HL-60/S4 (cell line): Measurements from ENCODE around the gene NQO2.
"Not testable (repeated sequence)": the region's sequence is repeated elsewhere in the genome, so short reads cannot be mapped to it uniquely, and the experiment has no call there.

Experiments used
- in situ Hi-C: fragments of 300-500 bp; cut with MboI; formaldehyde crosslinking; loops from 2 replicates; pipeline ENCODE4 v1.14.3; 2022; ENCODE audit warnings: low sequenced_read_pairs

The NQO2 gene

GRCh38 chr6:3009930-3010329 lies 10.2 kb downstream of the NQO2 start:
- in situ Hi-C loops, result loop anchor here (5.0 kb wide), 1 partner anchor 37 kb away; no protein-coding TSS in a partner anchor

DNA sequence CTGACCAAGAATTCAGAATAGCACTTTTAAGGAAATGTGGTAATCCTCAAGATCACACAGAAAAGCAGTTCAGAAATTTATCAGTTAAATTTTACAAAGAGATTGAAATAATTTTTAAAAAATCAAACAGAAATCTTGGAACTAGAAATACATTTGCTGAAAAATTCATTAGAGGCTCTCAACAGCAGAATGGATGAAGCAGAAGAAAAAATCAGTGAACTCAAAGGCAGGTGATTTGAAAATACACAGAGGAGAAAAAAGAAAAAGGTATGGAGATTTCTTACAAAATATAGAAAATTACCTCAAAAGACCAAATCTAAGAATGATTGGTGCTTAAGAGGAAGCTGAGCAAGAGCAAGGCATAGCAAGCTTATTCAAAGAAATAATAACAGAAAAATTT lies 11.5 kb downstream of the NQO2 start:
- in situ Hi-C loops, result loop anchor here (5.0 kb wide), 1 partner anchor 36 kb away; no protein-coding TSS in a partner anchor

GRCh38 chr6:3011592-3011991 lies 11.9 kb downstream of the NQO2 start:
- in situ Hi-C loops, result loop anchor here (5.0 kb wide), 1 partner anchor 36 kb away; no protein-coding TSS in a partner anchor

DNA sequence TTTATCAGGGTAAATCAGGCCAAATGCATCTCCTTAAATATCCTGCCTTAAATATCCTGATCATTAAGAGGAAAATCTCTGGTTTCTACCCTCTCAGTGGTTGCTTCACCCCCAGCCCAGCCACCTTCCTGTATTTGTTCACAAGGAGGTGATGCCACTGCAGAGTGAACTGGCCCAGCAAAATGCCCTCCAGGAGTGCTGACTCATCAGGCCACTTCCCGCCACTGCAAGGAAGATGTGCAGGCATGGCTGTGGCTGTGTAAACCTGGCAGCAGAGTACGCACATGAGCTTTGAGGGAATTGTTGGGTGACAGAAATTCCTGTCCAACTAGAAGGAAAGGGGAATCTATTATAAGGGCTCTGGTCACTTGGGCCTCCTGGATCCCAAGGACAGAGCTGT lies 13.8 kb downstream of the NQO2 start:
- in situ Hi-C loops, result loop anchor here (5.0 kb wide), 1 partner anchor 34 kb away; no protein-coding TSS in a partner anchor

DNA sequence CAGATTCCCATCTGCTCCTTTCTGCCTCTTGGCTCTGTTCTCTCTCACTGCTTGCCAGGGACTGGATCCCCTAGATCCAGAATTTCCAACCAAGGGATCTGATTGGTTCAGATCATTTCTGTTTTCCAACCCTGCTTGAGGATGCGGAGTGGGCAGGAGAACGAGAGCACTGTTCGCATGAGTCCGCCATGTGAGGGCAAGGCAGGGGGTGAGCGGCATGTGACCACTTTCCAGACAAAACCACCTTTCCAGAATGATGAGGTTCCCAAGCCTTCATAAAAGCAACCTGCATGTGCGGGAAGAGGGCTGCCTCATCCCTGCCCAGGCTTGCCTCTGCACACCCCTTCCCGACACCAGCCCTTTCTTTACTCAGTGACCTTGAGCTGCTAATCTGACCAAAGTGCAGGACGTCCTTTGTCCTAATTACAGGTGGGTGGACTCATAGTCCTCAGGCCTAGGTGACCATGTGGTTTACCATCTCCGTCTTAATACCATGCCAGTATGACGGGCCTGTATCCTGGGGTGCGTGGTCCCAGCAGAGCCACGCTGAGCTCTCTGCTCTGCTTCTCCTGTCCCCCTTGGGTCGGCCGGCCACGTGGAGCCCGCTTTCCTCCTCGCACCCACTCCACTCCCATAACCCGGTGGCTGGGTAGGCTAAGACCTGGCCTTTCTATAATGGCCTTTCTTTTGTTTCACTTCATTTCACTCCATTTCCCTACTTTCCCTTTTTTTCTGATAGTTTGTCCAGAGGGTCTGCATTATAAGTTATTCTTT lies 14.4 kb downstream of the NQO2 start:
- in situ Hi-C loops, result loop anchor here (5.0 kb wide), 1 partner anchor 33 kb away; no protein-coding TSS in a partner anchor

GRCh38 chr6:3014675-3015066 lies 15.0 kb downstream of the NQO2 start:
- in situ Hi-C loops, result loop anchor here (5.0 kb wide), 1 partner anchor 33 kb away; no protein-coding TSS in a partner anchor

GRCh38 chr6:3015144-3015543 lies 15.4 kb downstream of the NQO2 start:
- in situ Hi-C loops, result no loop called here

DNA sequence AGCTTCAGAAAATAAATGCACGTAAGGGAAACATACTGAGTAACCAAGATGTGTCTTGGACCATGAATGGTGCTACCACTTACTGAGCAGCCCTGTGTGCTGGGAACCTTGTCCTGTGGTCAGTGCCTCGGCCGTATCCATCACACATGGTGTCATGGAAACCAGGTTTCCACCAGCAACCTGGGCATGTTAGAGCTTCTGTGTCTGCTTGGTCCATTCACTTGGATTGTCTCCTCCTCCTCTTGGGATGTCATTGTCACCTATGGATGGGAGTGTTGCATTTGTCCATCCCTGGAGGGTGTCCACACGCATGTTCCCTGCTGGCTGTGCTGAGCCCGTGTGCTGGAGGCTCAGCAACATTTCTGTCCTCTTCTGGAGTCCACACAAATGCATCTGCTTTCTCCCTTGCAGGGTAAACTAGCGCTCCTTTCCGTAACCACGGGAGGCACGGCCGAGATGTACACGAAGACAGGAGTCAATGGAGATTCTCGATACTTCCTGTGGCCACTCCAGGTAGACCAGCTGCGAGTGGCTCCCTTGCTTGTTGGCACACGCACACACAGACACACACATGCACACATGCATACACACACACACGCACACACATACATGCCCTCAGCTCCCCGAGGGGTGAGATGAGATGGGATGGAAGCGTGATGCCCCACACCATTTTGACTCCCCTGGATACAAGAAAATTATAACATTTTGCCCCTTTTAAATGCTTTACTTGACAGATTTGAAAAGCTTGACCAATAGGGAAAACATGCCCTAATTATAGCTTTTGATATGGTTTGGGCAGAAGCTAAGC lies 17.0 kb downstream of the NQO2 start:
- in situ Hi-C loops, result no loop called here

DNA sequence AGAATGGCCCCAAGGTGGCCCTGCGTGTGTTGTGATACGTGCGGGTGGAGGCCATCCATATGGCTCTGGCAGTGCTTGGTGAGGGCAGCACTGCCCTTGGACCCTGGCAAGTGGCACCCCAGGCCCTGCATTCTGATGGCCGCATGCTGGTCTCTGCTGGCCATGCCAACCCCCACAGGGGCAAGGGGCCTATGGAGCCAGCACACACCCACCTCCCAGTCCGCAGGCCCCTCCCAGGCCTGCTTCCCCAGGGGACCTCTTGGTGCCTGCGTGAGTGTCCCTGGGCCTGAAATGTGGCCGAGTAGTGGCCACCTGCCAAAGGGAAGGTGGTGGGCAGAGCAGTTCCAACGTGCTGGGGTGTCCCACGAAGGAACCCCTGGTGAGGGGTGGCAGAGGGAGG lies 17.6 kb downstream of the NQO2 start:
- in situ Hi-C loops, result no loop called here

GRCh38 chr6:3019065-3019464 lies 19.4 kb downstream of the NQO2 start:
- in situ Hi-C loops, result no loop called here

DNA sequence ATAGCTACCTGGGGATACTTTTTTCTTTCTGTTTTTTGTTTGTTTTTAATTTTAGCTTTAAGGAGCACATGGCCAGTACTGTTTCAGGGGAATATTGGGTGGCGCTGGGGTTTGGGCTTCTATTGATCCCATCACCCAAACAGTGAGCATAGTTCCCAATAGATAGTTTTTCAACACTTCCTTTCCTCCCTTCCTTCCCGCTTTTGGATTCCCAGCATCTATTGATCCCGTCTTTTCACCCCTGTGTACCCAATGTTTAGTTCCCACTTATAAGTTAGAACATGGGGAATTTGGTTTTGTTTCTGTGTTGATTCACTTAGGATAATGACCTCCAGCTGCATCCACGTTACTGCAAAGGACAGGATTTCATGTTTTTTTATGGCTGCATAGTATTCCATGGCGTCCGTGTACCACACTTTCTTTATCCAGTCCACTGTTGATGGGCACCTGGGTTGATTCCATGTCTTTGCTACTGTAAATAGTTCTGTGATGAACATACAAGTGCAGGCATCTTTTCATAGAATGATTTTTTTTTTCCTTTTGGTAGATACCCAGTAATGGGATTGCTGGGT lies 20.1 kb downstream of the NQO2 start:
- in situ Hi-C loops, result no loop called here

GRCh38 chr6:3020976-3021598 lies 21.4 kb downstream of the NQO2 start:
- in situ Hi-C loops, result not testable (repeated sequence)

DNA sequence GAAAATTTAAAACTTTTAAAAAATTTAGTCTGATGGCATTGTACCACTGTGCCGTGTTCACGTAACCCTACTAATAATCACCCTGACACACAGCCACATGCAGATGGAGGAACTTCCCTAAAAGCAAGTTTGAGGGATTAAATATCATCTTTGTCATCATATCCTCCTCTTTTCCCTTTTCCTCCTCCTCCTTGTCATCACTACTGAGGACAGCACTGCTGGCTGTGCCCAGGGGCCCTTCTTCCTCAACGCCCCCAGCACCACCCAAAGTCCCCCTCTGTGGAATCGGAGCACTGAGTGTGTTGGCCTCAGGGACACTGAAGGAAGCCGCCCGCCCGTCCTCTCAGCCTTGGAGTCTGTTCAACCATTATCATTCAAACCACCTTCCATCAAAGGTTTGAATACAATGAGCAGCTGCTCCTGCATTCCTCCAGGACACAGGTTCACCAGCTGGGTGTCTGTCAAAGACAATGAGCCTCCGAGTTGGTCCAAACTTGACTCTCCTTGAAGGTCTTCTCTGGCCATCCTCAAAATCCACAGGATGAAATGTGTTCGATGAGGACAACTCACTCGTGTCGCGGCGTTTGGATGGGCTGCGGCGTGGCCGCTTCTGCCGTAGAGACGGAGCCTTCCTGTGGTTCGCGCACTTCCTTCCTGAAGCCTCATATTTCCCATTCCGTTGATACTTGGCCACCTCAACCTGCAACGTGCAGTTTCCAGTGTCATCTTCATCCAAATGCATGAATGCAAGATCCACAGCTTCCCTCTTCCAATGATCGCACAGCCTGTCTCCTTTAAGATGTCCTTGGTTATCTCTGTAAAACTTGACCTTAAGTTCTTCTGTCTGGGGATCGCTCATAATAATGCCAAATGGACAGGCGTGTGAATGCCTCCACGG lies 23.3 kb downstream of the NQO2 start:
- in situ Hi-C loops, result no loop called here

DNA sequence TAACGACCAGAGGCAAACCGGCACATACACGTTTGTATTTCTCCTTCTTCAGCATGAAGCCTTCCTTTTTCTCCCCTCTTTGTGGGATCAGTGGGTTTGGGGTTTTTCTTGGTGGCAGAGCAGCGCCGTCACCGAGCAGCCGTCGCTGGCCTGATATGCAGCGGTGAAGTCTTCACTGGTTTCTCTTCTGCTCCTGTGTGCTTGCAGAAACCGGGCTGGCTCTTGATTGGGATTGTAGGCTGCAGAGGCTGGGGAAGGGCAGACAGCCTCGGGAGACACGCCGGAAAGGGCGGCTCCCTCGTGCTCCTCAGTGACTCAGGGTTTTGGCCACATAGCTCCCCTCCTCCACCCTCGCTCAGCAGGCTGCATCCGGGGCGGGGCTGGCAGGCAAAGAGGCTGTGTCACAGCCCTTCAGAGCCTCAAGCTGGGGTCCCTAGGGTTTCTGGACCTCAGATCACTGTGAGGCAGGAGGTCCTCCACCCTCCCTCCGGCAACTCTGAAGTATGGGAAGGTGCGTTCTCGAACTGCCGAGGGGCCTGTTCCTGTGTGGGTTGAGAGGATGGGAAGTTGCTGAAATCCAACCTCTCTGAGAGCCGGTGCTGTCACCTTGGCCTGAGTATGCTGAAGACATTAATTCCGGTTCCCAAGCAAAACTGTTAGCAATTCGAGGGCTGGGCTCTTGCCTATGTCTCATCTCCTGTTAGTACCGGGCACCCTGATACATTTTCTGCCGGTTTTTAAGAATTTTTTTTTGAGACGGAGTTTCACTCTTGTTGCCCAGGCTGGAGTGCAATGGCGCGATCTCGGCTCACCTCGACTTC lies 24.2 kb downstream of the NQO2 start:
- in situ Hi-C loops, result no loop called here

- in situ Hi-C loops, result no loop called here
Measured at GRCh38 chr6:3026791-3027626, 27.3 kb downstream of the NQO2 start.

DNA sequence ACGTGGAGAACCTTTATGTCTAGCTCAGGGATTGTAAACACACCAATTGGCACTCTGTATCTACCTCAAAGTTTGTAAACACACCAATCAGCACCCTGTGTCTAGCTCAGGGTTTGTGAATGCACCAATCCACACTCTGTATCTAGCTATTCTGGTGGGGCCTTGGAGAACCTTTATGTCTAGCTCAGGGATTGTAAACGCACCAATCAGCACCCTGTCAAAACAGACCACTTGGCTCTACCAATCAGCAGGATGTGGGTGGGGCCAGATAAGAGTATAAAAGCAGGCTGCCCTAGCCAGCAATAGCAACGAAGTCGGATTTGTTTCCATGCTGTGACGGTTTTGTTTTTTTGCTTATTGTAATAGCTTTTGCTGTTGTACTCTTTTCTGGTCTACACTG lies 28.5 kb downstream of the NQO2 start:
- in situ Hi-C loops, result not testable (repeated sequence)

GRCh38 chr6:3031857-3032640 lies 32.4 kb downstream of the NQO2 start:
- in situ Hi-C loops, result no loop called here

DNA sequence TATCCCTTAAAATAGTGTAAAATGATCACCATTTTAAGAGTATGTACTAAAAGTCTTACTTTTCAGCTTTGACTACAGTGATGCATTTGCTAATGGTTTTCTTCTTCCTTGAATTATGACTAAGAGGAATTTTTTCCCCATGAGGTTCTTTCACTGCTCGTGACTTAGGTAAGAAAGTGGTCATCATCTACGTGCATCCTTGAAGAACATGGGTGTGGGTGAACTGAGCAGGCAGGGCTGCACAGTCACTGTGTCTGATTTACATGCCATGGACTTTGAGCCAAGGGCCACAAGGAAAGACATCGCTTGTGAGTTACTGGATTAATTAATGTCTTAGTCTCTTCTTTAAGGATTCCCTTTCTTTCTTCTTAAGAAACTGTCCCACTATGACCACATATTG lies 33.3 kb downstream of the NQO2 start:
- in situ Hi-C loops, result no loop called here
